GM18517 (cell line): ENCODE measurements around the gene LIME1.
A peak's percentile ranks its signal among the peaks of the same experiment; 100 is the strongest.
"Not testable (repeated sequence)": the region's sequence is repeated elsewhere in the genome, so short reads cannot be mapped to it uniquely, and the experiment has no call there.

Experiments used
- ATAC-seq: cut with Tn5 transposase; IDR thresholded peaks from one replicate; pipeline ENCODE4 v1.9.1; 2021; ENCODE audit warnings: mild to moderate bottlenecking, moderate library complexity; ENCODE audit not compliant: unreplicated experiment

Gene LIME1

DNA sequence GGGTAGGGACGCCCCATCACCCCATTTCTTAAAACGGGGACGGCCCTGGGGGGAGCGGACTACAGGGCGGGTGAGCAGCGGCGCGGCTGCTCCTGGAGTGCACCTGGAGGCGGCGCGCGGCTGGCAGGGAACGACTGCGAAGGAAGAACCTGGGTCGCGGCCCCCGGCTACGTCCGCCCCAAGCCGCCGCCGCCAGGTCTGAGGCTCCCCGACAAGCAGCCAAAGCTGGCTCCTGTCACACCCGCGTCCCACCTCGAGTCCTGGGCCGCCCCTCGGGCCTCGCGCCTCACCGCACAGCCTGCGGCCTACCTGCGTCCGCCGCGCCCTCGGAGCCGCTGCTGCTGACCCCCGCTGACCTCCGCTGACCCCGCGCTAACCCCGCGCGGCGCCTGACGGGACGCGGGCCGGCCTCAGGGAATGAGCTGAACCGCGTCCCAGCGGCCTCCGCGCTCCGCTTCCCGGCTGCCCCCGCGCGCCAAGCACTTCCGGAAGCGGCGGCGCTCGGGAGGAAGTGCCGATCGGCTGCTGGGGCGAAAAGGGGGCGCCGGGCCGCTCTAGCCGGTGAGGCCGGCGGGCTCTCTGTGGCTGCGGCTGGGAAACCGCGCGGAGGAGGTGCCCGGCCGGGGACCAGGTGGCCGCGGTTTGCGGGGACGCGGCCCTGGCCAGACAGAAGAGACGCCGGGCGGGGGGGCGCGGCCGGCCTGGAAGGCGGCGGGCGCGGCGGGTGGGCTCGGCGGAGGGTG, 28.7 kb upstream of the LIME1 start, which contains the start of the genes ARFRP1 and ZGPAT:
Gene ARFRP1 (minus strand): TSS at position 419 of the 743 bp plus-strand sequence. CDS start 885 bp downstream, outside the sequence.
Gene ZGPAT (plus strand): TSS at position 482 of the 743 bp plus-strand sequence. CDS start 542 bp downstream, outside the sequence.
- ATAC-seq: peak; percentile 64

DNA sequence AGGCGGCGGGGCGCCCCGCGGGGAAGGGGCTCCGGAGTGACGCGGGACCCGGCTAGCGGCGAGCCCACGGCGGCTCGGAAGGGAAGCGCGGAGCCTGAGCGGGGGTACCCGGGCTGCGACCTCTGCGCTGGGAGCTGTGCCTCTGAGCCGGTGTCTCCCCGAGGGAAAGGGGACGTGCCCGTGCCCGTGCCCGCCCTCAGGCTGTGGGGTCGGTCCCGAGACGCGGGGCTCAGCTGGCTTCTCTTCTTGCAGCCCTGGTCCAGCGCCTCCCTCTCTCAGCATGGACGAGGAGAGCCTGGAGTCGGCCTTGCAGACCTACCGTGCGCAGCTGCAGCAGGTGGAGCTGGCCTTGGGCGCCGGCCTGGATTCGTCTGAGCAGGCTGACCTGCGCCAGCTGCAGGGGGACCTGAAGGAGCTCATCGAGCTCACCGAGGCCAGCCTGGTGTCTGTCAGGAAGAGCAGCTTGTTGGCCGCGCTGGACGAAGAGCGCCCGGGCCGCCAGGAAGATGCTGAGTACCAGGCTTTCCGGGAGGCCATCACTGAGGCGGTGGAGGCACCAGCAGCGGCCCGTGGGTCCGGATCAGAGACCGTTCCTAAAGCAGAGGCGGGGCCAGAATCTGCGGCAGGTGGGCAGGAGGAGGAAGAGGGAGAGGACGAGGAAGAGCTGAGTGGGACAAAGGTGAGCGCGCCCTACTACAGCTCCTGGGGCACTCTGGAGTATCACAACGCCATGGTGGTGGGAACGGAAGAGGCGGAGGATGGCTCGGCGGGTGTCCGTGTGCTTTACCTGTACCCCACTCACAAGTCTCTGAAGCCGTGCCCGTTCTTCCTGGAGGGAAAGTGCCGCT, 27.9 kb upstream of the LIME1 start:
- ATAC-seq: peak; percentile 24

- ATAC-seq: no peak
Measured at GRCh38 chr20:63709149-63709527, 27.3 kb upstream of the LIME1 start.

DNA sequence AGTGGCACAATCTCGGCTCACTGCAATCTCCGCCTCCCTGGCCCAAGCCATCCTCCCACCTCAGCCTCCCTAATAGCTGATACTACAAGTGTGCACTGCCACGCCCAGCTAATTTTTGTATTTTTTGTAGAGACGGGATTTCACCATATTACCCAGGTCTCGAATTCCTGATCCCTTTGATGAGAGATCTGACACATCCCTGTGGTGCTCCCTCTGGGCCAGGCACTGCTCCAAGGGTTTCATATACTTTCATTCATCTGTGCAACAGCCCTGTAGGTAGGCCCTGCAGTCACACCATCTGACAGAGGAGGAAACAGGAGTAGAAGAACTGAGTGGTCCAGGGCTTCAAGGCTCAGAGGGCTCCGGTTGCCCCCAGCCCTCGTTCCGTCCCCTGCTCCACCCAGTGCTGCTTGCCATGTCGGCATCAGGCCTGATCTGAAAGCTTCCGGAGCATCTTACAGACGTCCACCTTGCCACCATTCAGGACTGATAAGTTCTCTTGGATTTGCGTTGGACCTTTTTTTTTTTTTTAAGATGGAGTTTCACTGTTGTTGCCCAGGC, 25.3 kb upstream of the LIME1 start:
- no peak for ATAC-seq

- ATAC-seq: no peak
Measured at GRCh38 chr20:63712191-63712590, 24.3 kb upstream of the LIME1 start.

GRCh38 chr20:63714858-63715257, 21.6 kb upstream of the LIME1 start:
- no peak for ATAC-seq

DNA sequence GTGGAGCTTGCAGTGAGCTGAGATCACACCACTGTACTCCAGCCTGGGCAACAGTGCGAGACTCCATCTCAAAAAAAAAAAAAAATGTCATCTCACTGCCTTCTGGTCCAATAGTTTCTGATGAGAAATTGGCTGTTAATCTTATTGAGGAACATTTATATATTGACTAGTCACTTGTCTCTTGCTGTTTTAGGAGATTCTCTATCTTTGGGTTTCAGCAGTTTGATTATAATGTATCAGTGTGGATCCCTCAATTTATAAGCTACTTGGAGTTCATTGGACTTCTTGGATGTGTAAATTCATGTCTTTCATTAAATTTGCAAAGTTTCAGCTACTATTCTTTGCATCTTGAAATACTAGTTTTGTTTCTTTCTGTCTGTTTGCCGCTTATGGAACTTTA, 17.5 kb upstream of the LIME1 start:
- no peak for ATAC-seq

GRCh38 chr20:63722967-63723622, 13.4 kb upstream of the LIME1 start:
- ATAC-seq: not testable (repeated sequence)

DNA sequence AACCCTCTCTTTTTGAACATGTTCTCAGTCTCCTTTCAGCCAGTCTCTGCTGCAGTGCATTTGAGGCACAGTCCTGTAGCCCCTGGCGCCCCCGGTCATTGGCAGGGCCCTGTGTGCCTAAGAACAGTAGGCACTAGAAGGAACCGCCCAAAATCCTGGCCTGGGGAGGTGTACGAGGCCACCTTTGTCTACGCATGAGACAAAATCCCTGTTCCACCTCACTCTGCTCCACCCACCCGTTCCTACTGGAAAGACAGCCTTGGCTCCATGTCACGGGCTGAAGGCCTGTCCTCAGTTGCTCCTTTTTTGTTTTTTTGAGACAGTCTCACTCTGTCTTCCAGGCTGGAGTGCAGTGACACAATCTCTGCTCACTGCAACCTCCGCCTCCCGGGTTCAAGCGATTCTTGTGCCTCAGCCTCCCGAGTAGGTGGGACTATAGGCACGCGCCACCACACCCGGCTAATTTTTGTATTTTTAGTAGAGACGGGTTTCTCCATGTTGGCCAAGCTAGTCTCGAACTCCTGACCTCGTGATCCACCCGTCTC, 6.2 kb upstream of the LIME1 start:
- ATAC-seq: not testable (repeated sequence)

GRCh38 chr20:63731410-63731809, 5.1 kb upstream of the LIME1 start:
- ATAC-seq: no peak

GRCh38 chr20:63732118-63733095, 4.1 kb upstream of the LIME1 start:
- no peak for ATAC-seq

GRCh38 chr20:63733117-63733516, 3.3 kb upstream of the LIME1 start:
- ATAC-seq: no peak

- no peak for ATAC-seq
Measured at GRCh38 chr20:63733579-63734081, 2.8 kb upstream of the LIME1 start.

DNA sequence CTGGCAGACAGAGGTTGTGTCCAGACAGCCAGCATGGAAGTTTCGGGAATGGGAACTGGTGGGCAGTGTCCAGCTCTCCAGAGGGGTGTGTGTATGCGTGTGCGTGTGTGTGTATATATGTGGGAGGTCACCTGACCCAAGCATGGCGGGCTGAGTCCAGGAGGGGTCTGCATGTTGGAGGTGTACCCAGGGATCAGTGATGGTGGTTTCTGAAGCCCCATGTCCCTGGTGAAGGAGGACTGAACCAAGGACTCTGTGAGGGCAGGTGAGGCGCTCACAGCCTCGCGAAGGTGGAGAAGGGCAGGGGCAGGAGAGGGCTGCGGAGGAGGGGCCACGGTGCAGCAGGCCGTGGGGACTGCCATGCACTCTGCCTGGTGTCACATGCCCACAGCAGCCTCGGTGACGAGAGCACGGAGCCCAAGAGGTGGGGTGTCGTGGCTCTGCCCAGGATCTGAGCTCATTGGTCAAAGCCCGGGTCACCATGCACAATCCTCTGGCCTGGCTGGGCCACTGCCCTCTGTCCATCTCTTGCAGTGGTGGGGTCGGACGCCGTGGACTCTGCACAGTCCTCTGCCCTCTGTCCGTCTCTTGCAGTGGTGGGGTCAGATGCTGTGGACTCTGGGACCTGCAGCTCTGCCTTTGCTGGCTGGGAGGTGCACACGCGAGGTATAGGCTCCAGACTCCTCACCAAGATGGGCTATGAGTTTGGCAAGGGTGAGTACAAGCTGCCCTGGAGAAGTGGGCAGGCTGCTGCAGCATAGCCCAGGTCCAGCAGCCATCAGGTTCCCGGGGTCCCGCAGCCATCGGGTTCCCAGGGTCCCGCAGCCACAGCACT, 2.1 kb upstream of the LIME1 start:
- ATAC-seq: no peak

DNA sequence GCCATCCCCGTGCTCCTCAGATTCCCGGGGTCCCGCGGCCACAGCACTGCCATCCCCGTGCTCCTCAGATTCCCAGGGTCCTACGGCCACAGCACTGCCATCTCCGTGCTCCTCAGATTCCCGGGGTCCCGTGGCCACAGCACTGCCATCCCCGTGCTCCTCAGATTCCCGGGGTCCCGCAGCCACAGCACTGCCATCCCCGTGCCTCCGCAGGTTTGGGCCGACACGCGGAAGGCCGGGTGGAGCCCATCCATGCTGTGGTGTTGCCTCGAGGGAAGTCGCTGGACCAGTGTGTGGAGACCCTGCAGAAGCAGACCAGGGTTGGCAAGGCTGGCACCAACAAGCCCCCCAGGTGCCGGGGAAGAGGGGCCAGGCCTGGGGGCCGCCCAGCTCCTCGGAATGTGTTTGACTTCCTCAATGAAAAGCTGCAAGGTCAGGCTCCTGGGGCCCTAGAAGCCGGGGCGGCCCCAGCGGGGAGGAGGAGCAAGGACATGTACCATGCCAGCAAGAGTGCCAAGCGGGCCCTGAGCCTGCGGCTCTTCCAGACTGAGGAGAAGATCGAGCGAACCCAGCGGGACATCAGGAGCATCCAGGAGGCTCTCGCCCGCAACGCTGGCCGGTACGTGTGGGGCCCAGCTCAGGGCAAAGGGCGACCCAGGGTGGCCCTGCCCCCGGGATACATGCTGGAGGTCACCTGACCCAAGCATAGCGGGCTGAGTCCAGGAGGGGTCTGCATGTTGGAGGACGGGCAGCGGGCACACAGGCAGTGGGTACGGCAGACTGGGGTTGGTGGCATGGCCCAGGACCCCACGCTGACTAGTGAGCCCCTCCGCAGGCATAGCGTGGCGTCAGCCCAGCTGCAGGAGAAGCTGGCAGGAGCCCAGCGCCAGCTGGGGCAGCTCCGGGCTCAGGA, 1.3 kb upstream of the LIME1 start:
- no peak for ATAC-seq

- no peak for ATAC-seq
Measured at GRCh38 chr20:63736893-63737694, 630 bp downstream of the LIME1 start.

DNA sequence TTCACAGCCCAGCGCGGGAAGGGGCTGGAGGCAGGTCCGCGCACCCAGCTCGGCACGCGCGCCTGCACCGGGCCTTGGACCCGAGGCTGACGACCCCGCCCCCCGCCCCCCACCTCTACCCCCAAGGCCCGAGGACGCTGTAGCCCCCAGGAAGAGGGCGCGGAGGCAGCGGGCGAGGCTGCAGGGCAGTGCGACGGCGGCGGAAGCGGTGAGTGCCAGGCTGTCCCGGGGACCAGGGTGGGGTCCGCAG, 1.2 kb downstream of the LIME1 start:
- no peak for ATAC-seq
